Esophagus muscularis mucosa (tissue), 4 donors: Measurements from ENCODE around the gene ZC3H7A. TPM values are rescaled to one million over a fixed set of nuclear protein-coding genes. Genes with fewer than 3 reads are reported as not detected.

ENCODE experiments used
- DNase-seq: peaks from one replicate; pipeline ENCODE4 v3.0.0-alpha.2; 2017; ENCODE audit errors: extremely low spot score
- H3K27ac ChIP-seq, 4 donors: fragments of 200-600 bp; sonication (generic); replicated peaks in 1 of 4; 1 replicate in 3 of 4; 2 replicates in 1 of 4; pipeline ENCODE4 v1.5.1; 2016 to 2019; ENCODE audit warnings: mild to moderate bottlenecking in 1 of 4
- H3K27me3 ChIP-seq, 4 donors: fragments of 200-600 bp; sonication (generic); one replicate each; pipeline versions ENCODE4 v1.5.1 to v1.6.0; 2016 to 2019
- H3K36me3 ChIP-seq, 4 donors: fragments of 200-600 bp; sonication (generic); one replicate each; pipeline ENCODE4 v1.5.1; 2016 to 2019
- H3K4me1 ChIP-seq, 4 donors: fragments of 200-600 bp; sonication (generic); one replicate each; pipeline ENCODE4 v1.5.1; 2016 to 2019
- H3K4me3 ChIP-seq, 4 donors: fragments of 200-600 bp; sonication (generic); 1 replicate in 2 of 4; 2 replicates in 2 of 4; pipeline ENCODE4 v1.5.1; 2016 to 2019; ENCODE audit warnings: mild to moderate bottlenecking in 4 of 4, moderate library complexity in 1 of 4
- H3K9me3 ChIP-seq, 4 donors: fragments of 200-600 bp; sonication (generic); 1 replicate in 3 of 4; 2 replicates in 1 of 4; pipeline ENCODE4 v1.5.1; 2016 to 2019
- CTCF ChIP-seq, 3 experiments: fragments of 200-600 bp in 2 of 3; fragments of 450-650 bp in 1 of 3; sonication (generic) in 2 of 3; IDR thresholded peaks; one replicate each; pipeline ENCODE4 v1.5.1; 2017 to 2019; ENCODE audit warnings: antibody characterized with exemption in 3 of 3, mild to moderate bottlenecking in 2 of 3, moderate library complexity in 1 of 3
- EP300 ChIP-seq: sonication (generic); formaldehyde crosslinking; IDR thresholded peaks from one replicate; pipeline ENCODE4 v1.6.1; 2017; ENCODE audit warnings: antibody characterized with exemption
- POLR2A ChIP-seq: fragments of 450-650 bp; IDR thresholded peaks from one replicate; pipeline ENCODE4 v1.6.1; 2017; ENCODE audit warnings: antibody characterized with exemption, moderate library complexity, mild to moderate bottlenecking, low read depth
- POLR2AphosphoS5 ChIP-seq, 2 donors: sonication (generic); formaldehyde crosslinking; IDR thresholded peaks; one replicate each; pipeline ENCODE4 v1.6.1; 2017; ENCODE audit warnings: antibody characterized with exemption in 2 of 2
- WGBS: methylation state at CpG from one replicate; pipeline ENCODE4 v1.1.5; 2018; 5-methylcytosine and 5-hydroxymethylcytosine counted together
- intact Hi-C: fragments of 100-400 bp; cut with DNase I; formaldehyde crosslinking; loops from one replicate; pipeline ENCODE4 v1.15.1; 2023
- total RNA-seq, 4 donors: library from RNA; depleted of rRNA; stranded (reverse); fragments of >200 nt; gene quantifications; one replicate each; pipeline versions ENCODE4 v1.1.0 to v1.2.1, GENCODE V29; 2016

ZC3H7A gene
- total RNA-seq, 4 donors from 2014 or later, result 51.1 to 61.0 (median 61.0) TPM

GRCh38 chr16:11752856-11753255, 44.2 kb downstream of the ZC3H7A start:
- Histone ChIP-seq H3K27me3 (no peaks in the 10 kb centered on the region), H3K27ac (no peak overlapping the region), H3K4me3 (no peak overlapping the region), H3K4me1 (peaks cover 2 to 5% (median 4%) of the 10 kb centered on the region in 4 donors), H3K36me3 (peaks cover 53 to 97% (median 90%) of the 10 kb centered on the region in 4 donors), H3K9me3 (no peaks in the 10 kb centered on the region)
- TF ChIP-seq CTCF (IDR thresholded peaks at IDR 0.05) (no peak), EP300 (no peak), POLR2AphosphoS5 (IDR thresholded peaks at IDR 0.05) (no peak), POLR2A (no peak)
- WGBS, result 84% methylated on average over 3 of the region's 3 CpGs
- intact Hi-C loops, result no loop called here
- no peak for DNase-seq

- WGBS, result 93% methylated on average over 7 of the region's 7 CpGs
- Histone ChIP-seq H3K27me3 (no peaks in the 10 kb centered on the region), H3K9me3 (no peaks in the 10 kb centered on the region), H3K4me3 (no peak overlapping the region), H3K27ac (no peak overlapping the region), H3K4me1 (no peaks in the 10 kb centered on the region), H3K36me3 (peaks cover 32 to 69% (median 67%) of the 10 kb centered on the region in 4 donors)
- TF ChIP-seq EP300 (no peak), CTCF (IDR thresholded peaks at IDR 0.05) (no peak), POLR2A (no peak), POLR2AphosphoS5 (IDR thresholded peaks at IDR 0.05) (no peak)
- DNase-seq, result no peak
- intact Hi-C loops, result no loop called here
Measured at GRCh38 chr16:11750056-11750455, 47.0 kb downstream of the ZC3H7A start.

GRCh38 chr16:11748404-11749254, 48.4 kb downstream of the ZC3H7A start:
- peaks cover 29 to 55% (median 52%) of the 10 kb centered on the region in 4 donors for H3K36me3 ChIP-seq
- H3K4me3 ChIP-seq, result no peak overlapping the region
- intact Hi-C loops, result no loop called here
- no peak for TF ChIP-seq POLR2AphosphoS5 (IDR thresholded peaks at IDR 0.05)
- no peak for TF ChIP-seq EP300
- TF ChIP-seq CTCF (IDR thresholded peaks at IDR 0.05), result no peak
- TF ChIP-seq POLR2A, result no peak
- DNase-seq, result no peak
- H3K9me3 ChIP-seq, result no peaks in the 10 kb centered on the region
- no peak overlapping the region for H3K27ac ChIP-seq
- H3K27me3 ChIP-seq, result no peaks in the 10 kb centered on the region
- WGBS, result 94% methylated on average over 10 of the region's 13 CpGs
- peaks cover under 1 to 4% (median 3%) of the 10 kb centered on the region in 4 donors for H3K4me1 ChIP-seq

- Histone ChIP-seq H3K9me3 (no peaks in the 10 kb centered on the region), H3K4me1 (peaks cover 6 to 10% (median 9%) of the 10 kb centered on the region in 4 donors), H3K27me3 (no peaks in the 10 kb centered on the region), H3K4me3 (no peak overlapping the region), H3K36me3 (peaks cover 27 to 49% (median 46%) of the 10 kb centered on the region in 4 donors), H3K27ac (no peak overlapping the region)
- no peak for DNase-seq
- 88% methylated on average over 7 of the region's 7 CpGs for WGBS
- TF ChIP-seq EP300 (no peak), CTCF (IDR thresholded peaks at IDR 0.05) (no peak)
- intact Hi-C loops, result no loop called here
Measured at GRCh38 chr16:11747949-11748403, 49.1 kb downstream of the ZC3H7A start.
